H1 (cell line): ENCODE results near the gene RAB33A. TPM values are rescaled to one million over a fixed set of nuclear protein-coding genes. Genes with fewer than 3 reads are reported as not detected.

Experiments used
- CBX8 ChIP-seq: fragments of 300-800, 300-1000 bp; sonication (generic); IDR thresholded peaks from 2 replicates; pipeline ENCODE4 v1.7.1; 2016; ENCODE audit warnings: low read depth, low read length, borderline replicate concordance
- CHD2 ChIP-seq: IDR thresholded peaks from 2 replicates; pipeline ENCODE4 v1.6.1; 2012; ENCODE audit warnings: low read length, improper control_type of control experiment
- CTBP2 ChIP-seq: IDR thresholded peaks from 2 replicates; pipeline ENCODE4 v1.7.0; 2011; ENCODE audit warnings: borderline replicate concordance, mild to moderate bottlenecking, moderate library complexity, mixed read lengths, low read length; ENCODE audit not compliant: insufficient read depth, insufficient read length
- GABPA ChIP-seq: IDR thresholded peaks from 2 replicates; pipeline ENCODE4 v1.6.1; 2011; ENCODE audit warnings: mild to moderate bottlenecking, low read length, moderate library complexity, borderline replicate concordance; ENCODE audit not compliant: insufficient read depth
- JUN ChIP-seq: IDR thresholded peaks from 2 replicates; pipeline ENCODE4 v1.6.1; 2011; ENCODE audit warnings: low read depth, mild to moderate bottlenecking, improper control_type of control experiment, low read length
- KDM5A ChIP-seq: fragments of 200-600 bp; IDR thresholded peaks from 2 replicates; pipeline ENCODE4 v1.7.1; 2012; ENCODE audit warnings: mild to moderate bottlenecking, low read length, inconsistent platforms, mixed read lengths
- NRF1 ChIP-seq: IDR thresholded peaks from 2 replicates; pipeline ENCODE4 v1.6.1; 2011; ENCODE audit warnings: mild to moderate bottlenecking, low read depth, low read length, improper control_type of control experiment
- POLR2AphosphoS5 ChIP-seq: IDR thresholded peaks from 2 replicates; pipeline ENCODE4 v1.6.1; 2011; ENCODE audit warnings: low read depth, low read length
- RFX5 ChIP-seq: IDR thresholded peaks from 2 replicates; pipeline ENCODE4 v1.6.1; 2011; ENCODE audit warnings: low read depth, low read length, improper control_type of control experiment, borderline replicate concordance
- RXRA ChIP-seq: IDR thresholded peaks from 2 replicates; pipeline ENCODE4 v1.6.1; 2011; ENCODE audit warnings: low read depth, mild to moderate bottlenecking, low read length, moderate library complexity; ENCODE audit not compliant: insufficient read depth
- SIN3A ChIP-seq, 2 experiments: IDR thresholded peaks in 1 of 2; conservative IDR thresholded peaks in 1 of 2; 2 replicates each; pipeline ENCODE4 v1.6.1; 2011 to 2012; ENCODE audit warnings: low read length in 2 of 2, improper control_type of control experiment in 1 of 2, low read depth in 1 of 2, mild to moderate bottlenecking in 1 of 2
- SIX5 ChIP-seq: IDR thresholded peaks from 2 replicates; pipeline ENCODE4 v1.6.1; 2011; ENCODE audit warnings: mild to moderate bottlenecking, low read depth, low read length
- SP1 ChIP-seq: IDR thresholded peaks from 2 replicates; pipeline ENCODE4 v1.6.1; 2011; ENCODE audit warnings: low read depth, low read length
- SUZ12 ChIP-seq: fragments of 200-600 bp; sonication (generic); IDR thresholded peaks from 2 replicates; pipeline ENCODE4 v1.6.1; 2012; ENCODE audit warnings: mild to moderate bottlenecking, inconsistent platforms, low read length, moderate library complexity, mixed read lengths
- TAF1 ChIP-seq: IDR thresholded peaks from 2 replicates; pipeline ENCODE4 v1.6.1; 2011; ENCODE audit warnings: mild to moderate bottlenecking, low read depth, low read length
- TBP ChIP-seq: IDR thresholded peaks from 2 replicates; pipeline ENCODE4 v1.6.1; 2011; ENCODE audit warnings: low read depth, low read length, improper control_type of control experiment
- TCF12 ChIP-seq: IDR thresholded peaks from 2 replicates; pipeline ENCODE4 v1.6.1; 2011; ENCODE audit warnings: low read depth, mild to moderate bottlenecking, low read length
- YY1 ChIP-seq: IDR thresholded peaks from 2 replicates; pipeline ENCODE4 v1.6.1; 2011; ENCODE audit warnings: low read depth, mild to moderate bottlenecking, low read length
- polyA plus RNA-seq, 7 experiments: library from polyadenylated mRNA; depleted of rRNA in 3 of 7; stranded (reverse) in 5 of 7; unstranded in 2 of 7; fragments of >200 nt in 5 of 7; fragments of 200-250 nt in 2 of 7; gene quantifications; 1 replicate in 5 of 7; 2 replicates in 1 of 7; 4 replicates in 1 of 7; pipeline versions ENCODE4 v1.2.1 to v1.2.3, GENCODE V29; 2011 to 2013; ENCODE audit warnings: missing spikeins in 2 of 7, mixed read lengths in 2 of 7
- total RNA-seq: library from RNA; stranded (reverse); fragmentation: NEBNext Ultra II Directional; extraction: Animal tissue kit (Norgen Biotek cat#: 25700); gene quantifications from 2 replicates; pipeline ENCODE4 v1.2.1, GENCODE V29; 2021
- TF ChIP-seq, protein P1 (sequence below): IDR thresholded peaks from 2 replicates; pipeline ENCODE4 v1.6.1; 2012; ENCODE audit warnings: low read length, inconsistent platforms
- TF ChIP-seq, protein P2 (sequence below): IDR thresholded peaks from 2 replicates; pipeline ENCODE4 v1.6.1; 2011; ENCODE audit warnings: low read length, improper control_type of control experiment
- TF ChIP-seq, protein P3 (sequence below): IDR thresholded peaks from 2 replicates; pipeline ENCODE4 v1.6.1; 2012; ENCODE audit warnings: inconsistent platforms

RAB33A gene
- total and polyA plus RNA-seq, 2 of the 8 experiments (the other 6 are each of a cell fraction or from before 2014, with no cell fraction given): 2.8 to 4.6 TPM

DNA sequence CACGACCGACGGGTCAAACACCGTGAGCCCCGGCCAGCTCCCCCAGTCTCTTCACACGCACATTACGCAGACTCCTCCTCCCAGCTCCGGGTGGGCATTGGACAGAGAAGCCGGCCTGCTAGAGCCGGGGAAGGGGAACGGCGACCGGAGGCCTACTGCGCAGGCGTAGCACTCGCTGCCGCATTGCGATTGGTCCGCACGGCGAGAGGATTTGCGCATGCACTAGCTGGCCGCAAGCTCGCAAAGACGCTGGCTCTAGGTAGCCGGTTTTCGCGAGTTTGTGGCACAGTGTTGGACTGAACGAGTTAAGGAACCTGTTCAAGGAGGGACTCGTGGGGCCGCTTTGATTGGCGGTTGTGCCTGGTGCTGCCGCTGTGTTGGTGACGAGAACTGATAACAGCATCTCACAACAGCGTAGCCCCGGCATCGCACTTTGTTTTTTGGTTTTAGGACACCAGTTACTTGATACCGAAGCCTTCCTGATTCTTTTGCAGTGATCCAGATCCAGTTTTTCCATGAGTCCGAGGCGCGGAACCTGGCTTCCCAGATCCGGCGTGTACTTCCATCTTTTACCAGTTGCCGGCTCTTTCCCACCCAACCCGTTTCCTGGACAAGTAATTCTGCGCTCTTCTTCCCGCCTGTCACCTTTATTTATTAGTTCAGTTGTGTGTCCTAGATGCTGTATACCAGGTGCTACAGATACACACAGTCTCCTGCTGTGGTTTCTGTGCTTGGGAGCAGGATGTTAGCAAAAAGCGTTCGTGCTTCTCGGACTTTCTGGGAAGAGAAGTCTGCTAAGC is 5.9 kb upstream of the RAB33A start, which contains the start of gene AIFM1 (continued):
- TF ChIP-seq CTBP2 (no peak), CBX8 (no peak), RXRA (0 out of 2 replicates have a peak, but pooled peaks have one; percentile 36), SP1 (peak; percentile 100), POLR2AphosphoS5 (peak; percentile 25; the same call in 1 of the 2 replicates), SIN3A (conservative IDR thresholded peaks at IDR 0.05 in 1 of 2, IDR thresholded peaks at IDR 0.05 in 1 of 2; ENCODE audit: low read depth in 1 of 2, low read length in 2 of 2) (peak; percentile 32 to 42; a peak in 1 of 4 replicates), SUZ12 (no peak), JUN (no peak), CHD2 (no peak), TCF12 (no peak), TAF1 (peak; percentile 64; the same call in 1 of the 2 replicates), TBP (peak; percentile 41), GABPA (no peak), NRF1 (peak; percentile 72), YY1 (peak; percentile 65; the same call in 1 of the 2 replicates), KDM5A (no peak), RFX5 (peak; percentile 37; the same call in 1 of the 2 replicates), SIX5 (no peak)
- TF ChIP-seq, protein P1, sequence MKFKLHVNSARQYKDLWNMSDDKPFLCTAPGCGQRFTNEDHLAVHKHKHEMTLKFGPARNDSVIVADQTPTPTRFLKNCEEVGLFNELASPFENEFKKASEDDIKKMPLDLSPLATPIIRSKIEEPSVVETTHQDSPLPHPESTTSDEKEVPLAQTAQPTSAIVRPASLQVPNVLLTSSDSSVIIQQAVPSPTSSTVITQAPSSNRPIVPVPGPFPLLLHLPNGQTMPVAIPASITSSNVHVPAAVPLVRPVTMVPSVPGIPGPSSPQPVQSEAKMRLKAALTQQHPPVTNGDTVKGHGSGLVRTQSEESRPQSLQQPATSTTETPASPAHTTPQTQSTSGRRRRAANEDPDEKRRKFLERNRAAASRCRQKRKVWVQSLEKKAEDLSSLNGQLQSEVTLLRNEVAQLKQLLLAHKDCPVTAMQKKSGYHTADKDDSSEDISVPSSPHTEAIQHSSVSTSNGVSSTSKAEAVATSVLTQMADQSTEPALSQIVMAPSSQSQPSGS: peak; percentile 60; the same call in 1 of the 2 replicates
- TF ChIP-seq, protein P2, sequence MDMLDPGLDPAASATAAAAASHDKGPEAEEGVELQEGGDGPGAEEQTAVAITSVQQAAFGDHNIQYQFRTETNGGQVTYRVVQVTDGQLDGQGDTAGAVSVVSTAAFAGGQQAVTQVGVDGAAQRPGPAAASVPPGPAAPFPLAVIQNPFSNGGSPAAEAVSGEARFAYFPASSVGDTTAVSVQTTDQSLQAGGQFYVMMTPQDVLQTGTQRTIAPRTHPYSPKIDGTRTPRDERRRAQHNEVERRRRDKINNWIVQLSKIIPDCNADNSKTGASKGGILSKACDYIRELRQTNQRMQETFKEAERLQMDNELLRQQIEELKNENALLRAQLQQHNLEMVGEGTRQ: no peak
- TF ChIP-seq, protein P3, sequence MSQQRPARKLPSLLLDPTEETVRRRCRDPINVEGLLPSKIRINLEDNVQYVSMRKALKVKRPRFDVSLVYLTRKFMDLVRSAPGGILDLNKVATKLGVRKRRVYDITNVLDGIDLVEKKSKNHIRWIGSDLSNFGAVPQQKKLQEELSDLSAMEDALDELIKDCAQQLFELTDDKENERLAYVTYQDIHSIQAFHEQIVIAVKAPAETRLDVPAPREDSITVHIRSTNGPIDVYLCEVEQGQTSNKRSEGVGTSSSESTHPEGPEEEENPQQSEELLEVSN: peak; percentile 67
